Neutrophil (primary cell): ENCODE data around the gene ZBTB20.

ENCODE experiments used
- H3K27ac ChIP-seq: fragments of 200-600 bp; sonication (generic); 2 replicates; pipeline ENCODE4 v1.5.1; 2016; ENCODE audit warnings: mild to moderate bottlenecking, moderate library complexity
- H3K27me3 ChIP-seq: fragments of 200-600 bp; sonication (generic); 2 replicates; pipeline ENCODE4 v1.6.0; 2016; ENCODE audit warnings: mild to moderate bottlenecking
- H3K36me3 ChIP-seq: fragments of 200-600 bp; sonication (generic); 2 replicates; pipeline ENCODE4 v1.5.1; 2017
- H3K4me1 ChIP-seq, 2 experiments: fragments of 200-600 bp in 1 of 2; sonication (generic) in 1 of 2; 1 replicate in 1 of 2; 2 replicates in 1 of 2; pipeline versions ENCODE4 v1.5.1 to v1.6.1; 2013 to 2016; ENCODE audit warnings: low read depth in 1 of 2, low read length in 1 of 2, mild to moderate bottlenecking in 1 of 2, moderate library complexity in 1 of 2; ENCODE audit not compliant: control insufficient read depth in 1 of 2, insufficient read depth in 1 of 2
- H3K4me3 ChIP-seq, 2 experiments: fragments of 200-600 bp in 1 of 2; sonication (generic) in 1 of 2; 1 replicate in 1 of 2; 2 replicates in 1 of 2; pipeline ENCODE4 v1.5.1; 2013 to 2016; ENCODE audit warnings: low read depth in 1 of 2, low read length in 1 of 2, mild to moderate bottlenecking in 1 of 2, moderate library complexity in 1 of 2
- H3K9me3 ChIP-seq: fragments of 200-600 bp; sonication (generic); 2 replicates; pipeline ENCODE4 v1.5.1; 2016
- TF ChIP-seq, protein P1 (sequence below): fragments of 200-600 bp; sonication (generic); IDR thresholded peaks from 2 replicates; pipeline ENCODE4 v1.5.1; 2016; ENCODE audit warnings: antibody characterized with exemption

ZBTB20 gene

DNA sequence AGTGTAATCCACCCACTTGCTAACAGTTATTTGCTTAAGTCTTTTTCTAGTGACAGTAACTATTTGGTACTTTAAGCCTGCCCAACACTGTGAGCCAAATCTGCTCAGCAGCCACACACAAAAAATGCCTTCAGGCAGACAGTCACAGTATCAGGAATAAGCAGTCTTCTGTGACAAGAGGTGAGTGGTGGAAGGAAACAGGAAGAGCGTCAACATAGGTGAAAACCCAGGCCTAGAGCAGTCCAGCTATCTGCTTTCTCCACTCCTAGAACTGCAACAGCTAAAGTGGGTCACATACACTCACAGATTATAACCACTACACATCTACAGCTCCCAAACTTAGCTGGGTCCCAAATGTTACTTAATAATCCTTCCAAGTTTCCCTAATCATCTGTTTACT, 213.7 kb downstream of the ZBTB20 start:
- H3K9me3 ChIP-seq, result no peaks in the 10 kb centered on the region
- no peaks in the 10 kb centered on the region for H3K36me3 ChIP-seq
- no peaks in the 10 kb centered on the region for H3K27me3 ChIP-seq
- no peaks in the 10 kb centered on the region for H3K4me1 ChIP-seq
- H3K27ac ChIP-seq, result no peak overlapping the region
- TF ChIP-seq, protein P1, sequence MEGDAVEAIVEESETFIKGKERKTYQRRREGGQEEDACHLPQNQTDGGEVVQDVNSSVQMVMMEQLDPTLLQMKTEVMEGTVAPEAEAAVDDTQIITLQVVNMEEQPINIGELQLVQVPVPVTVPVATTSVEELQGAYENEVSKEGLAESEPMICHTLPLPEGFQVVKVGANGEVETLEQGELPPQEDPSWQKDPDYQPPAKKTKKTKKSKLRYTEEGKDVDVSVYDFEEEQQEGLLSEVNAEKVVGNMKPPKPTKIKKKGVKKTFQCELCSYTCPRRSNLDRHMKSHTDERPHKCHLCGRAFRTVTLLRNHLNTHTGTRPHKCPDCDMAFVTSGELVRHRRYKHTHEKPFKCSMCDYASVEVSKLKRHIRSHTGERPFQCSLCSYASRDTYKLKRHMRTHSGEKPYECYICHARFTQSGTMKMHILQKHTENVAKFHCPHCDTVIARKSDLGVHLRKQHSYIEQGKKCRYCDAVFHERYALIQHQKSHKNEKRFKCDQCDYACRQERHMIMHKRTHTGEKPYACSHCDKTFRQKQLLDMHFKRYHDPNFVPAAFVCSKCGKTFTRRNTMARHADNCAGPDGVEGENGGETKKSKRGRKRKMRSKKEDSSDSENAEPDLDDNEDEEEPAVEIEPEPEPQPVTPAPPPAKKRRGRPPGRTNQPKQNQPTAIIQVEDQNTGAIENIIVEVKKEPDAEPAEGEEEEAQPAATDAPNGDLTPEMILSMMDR, result no peak
- H3K4me3 ChIP-seq, result no peak overlapping the region

DNA sequence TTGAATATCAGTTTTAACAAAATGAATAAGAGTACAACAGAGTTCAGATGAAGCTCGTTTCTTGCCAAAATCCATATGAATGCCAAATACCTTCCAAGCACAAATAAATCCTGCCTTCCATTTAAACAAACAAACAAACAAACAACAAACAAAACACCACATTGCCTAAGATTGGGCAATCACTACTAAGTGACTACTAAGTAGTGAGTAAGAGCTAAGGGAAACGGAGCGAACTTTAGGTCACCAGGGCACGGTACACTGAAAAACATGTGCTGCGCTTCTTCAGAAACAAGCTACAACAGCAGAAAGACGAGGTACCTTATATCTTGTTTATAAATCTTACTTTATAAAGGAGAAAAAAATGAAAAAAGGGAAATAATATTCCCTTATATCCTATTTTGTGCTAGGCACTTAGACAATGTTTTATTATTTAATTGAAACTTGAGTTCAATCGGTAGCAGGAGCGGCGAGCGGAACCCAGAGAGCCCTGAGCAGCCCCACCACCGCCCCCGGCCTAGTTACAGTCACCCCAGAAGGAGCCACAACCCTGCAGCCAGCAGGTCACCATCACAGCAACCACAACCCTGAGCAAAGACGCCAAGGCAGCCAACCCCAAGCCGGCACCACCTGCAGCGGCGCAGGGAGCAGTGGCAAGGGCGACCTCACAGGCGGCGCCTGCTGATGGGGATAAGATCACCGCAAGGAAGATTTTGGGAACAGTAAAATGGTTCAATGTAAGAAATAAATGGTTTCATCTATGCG, 216.9 kb downstream of the ZBTB20 start:
- TF ChIP-seq, protein P1, result no peak
- Histone ChIP-seq H3K4me3 (no peak overlapping the region), H3K27me3 (no peaks in the 10 kb centered on the region), H3K36me3 (no peaks in the 10 kb centered on the region), H3K4me1 (no peaks in the 10 kb centered on the region), H3K27ac (no peak overlapping the region), H3K9me3 (no peaks in the 10 kb centered on the region)

DNA sequence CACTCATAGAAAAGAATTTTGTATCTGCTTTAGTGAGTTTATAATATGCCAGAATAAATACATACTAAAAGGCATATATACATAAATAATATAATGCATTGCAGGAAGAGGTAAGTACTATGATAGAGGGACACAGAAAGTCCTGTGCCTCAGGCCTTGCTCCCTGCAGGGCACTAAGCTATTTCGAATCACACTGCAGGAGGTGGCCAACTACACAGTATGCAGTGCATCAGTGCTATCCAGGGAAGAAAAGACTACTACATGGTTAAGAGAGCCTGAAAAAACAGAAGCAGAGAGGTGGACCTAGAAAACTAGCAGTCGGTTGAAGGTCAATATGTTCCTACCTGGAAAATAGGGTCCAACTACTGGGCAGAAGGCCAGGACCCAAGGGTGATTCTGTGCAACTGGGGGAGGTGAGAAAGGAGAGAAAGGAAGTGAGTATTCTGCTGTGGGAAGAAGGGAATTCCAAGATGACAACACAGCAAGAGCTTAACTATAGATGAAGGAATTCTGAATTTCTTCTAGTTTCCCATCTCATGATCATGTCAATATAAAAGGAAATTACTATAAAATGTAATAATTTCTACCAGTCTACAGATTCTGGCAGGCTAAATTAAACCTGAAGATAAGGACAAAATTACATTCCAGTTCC, 218.0 kb downstream of the ZBTB20 start:
- Histone ChIP-seq H3K36me3 (no peaks in the 10 kb centered on the region), H3K4me3 (no peak overlapping the region), H3K4me1 (no peaks in the 10 kb centered on the region), H3K27me3 (no peaks in the 10 kb centered on the region), H3K27ac (no peak overlapping the region), H3K9me3 (no peaks in the 10 kb centered on the region)
- TF ChIP-seq, protein P1, result no peak

DNA sequence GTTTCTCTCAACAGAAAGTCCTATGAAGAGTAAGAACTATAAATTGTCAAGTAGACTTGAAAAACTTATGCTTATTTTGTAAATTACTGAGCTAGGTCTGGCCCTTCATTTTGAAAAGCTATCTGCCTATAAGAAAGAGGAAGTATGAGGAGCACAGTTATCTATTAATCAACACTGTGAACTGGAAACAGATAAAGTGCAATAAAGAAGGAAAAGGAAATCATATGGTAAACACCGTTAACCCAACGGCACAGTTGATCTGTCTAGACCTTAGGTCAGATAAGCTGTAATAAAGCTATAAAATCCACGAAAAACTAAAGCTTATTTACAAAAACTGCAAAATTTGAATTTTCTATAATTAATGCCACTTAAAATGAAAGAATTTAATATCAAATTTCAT, 242.5 kb downstream of the ZBTB20 start:
- no peak overlapping the region for H3K4me3 ChIP-seq
- H3K9me3 ChIP-seq, result no peaks in the 10 kb centered on the region
- H3K27ac ChIP-seq, result no peak overlapping the region
- no peaks in the 10 kb centered on the region for H3K4me1 ChIP-seq
- no peaks in the 10 kb centered on the region for H3K36me3 ChIP-seq
- no peaks in the 10 kb centered on the region for H3K27me3 ChIP-seq
- TF ChIP-seq, protein P1, result no peak

DNA sequence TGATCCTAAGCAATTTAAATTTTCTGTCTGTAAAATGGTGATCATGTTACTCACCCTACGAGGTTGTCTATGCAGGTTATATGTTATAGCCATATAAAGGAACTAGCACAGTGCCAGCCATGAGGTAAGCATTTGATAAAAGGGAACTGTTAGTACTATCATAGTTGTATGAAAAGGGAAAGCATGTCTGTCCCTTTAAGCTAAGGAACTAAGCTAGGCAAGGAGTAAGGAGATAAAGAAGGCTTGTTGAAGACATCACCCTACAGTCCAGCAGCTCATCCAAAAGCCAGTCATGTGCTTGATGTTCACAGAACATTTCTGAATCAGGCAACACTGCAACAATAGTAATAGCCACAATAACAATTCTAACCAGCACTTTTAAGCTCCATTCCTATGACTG, 243.9 kb downstream of the ZBTB20 start:
- TF ChIP-seq, protein P1, result no peak
- no peak overlapping the region for H3K27ac ChIP-seq
- no peaks in the 10 kb centered on the region for H3K4me1 ChIP-seq
- no peaks in the 10 kb centered on the region for H3K9me3 ChIP-seq
- no peak overlapping the region for H3K4me3 ChIP-seq
- H3K27me3 ChIP-seq, result no peaks in the 10 kb centered on the region
- H3K36me3 ChIP-seq, result no peaks in the 10 kb centered on the region
